ENCODE data around the gene OTUD5.
A peak's percentile ranks its signal among the peaks of the same experiment; 100 is the strongest.
"Not testable (repeated sequence)": the region's sequence is repeated elsewhere in the genome, so short reads cannot be mapped to it uniquely, and the experiment has no call there.

Gene OTUD5

DNA sequence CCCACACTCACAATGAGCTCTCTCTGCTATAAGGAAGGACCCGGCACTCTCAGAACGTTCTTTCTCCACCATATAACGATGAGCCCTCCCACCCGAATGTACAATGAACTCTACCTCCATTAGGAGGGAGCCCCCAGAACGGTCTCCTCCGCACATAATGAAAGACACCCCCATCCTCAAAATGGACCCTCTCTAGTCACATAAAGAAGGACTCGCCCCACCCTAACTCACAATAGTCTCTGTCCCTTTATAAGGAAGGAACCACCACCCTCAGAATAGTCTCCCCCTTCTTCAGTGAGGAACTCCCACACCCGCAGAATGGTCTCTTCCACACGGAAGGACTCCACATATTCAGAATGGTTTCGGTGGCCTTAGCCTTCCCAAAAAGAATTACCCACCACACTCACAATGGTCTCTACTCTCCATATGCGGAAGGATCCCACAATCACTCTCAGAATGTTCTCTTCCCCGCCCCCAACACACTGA is 46.4 kb downstream of the OTUD5 start:
- DNase-seq, result no peak

DNA sequence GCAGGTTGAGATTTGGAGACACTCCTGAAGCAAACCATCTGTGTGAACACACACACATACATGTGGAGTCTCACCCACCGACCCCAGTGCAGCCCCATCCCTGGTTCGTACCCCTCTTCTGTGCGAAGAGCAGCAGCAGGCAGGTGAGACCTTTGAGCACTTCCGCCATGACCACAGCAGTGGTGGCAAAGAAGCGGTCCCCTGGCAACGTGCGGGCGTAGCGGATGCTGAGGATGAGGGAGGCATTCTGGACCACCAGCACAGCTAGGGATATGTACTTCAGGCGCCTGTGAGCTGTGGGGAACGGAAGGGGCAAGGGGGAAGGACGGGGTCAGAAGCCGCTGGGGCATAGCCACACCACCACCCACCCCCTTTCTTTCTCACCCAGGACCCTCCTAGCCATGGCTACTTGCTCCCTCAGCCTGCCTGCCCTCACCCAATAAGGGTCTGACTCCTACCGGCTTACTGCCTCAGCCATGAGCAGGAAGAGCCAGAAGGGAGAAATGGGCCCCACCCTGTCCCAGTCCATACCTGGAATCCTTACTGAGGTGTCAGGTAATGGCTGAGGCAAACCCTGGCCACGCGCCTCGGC is 47.6 kb downstream of the OTUD5 start:
- DNase-seq, result no peak

DNA sequence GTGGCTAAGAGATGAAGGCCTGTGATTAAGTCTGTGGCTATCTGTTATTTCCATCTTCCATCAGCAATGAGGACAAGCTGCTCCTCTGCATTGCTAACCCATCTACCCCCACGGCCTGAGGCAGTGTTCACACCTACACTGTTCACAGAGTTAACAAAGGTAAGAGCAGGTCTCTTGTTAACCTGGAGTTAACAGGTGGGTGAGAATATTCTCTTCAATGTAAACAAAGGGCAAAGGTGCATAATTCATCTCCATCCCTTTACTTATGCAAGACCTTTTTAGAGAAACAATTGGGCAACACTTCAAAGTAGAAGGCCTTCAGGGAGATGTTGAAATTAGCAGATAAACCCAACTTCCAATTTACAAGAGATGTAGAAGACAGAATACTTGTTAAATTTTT is 48.8 kb downstream of the OTUD5 start:
- no peak for DNase-seq

- no peak for DNase-seq
Observed at GRCh38 chrX:48905090-48905790, 52.2 kb downstream of the OTUD5 start.

- no peak for DNase-seq
Observed at GRCh38 chrX:48904626-48905025, 52.8 kb downstream of the OTUD5 start.

- DNase-seq, result no peak
Observed at GRCh38 chrX:48904180-48904579, 53.2 kb downstream of the OTUD5 start.

DNA sequence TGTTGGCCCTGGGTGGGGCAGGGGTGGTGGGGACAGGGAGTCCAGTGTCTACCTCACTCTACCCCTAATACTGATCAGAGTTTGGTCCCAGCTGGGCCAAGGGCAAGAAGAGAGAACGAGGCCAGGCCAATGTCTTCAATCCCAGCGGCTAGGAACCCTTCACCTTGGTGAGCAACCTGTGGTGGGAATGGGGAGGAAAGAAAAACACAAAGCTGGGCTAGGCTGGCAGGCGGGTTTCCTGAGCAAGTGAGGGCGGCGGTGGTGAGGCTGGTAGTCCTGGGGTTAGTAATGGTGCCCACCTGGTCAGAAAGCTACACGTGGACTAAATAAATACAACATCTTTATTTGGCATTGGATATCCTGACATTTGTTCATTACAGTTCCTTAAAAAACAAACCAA is 54.1 kb downstream of the OTUD5 start:
- no peak for DNase-seq

GRCh38 chrX:48902776-48903175 is 54.6 kb downstream of the OTUD5 start:
- no peak for DNase-seq

GRCh38 chrX:48902135-48902534 is 55.3 kb downstream of the OTUD5 start:
- no peak for DNase-seq

DNA sequence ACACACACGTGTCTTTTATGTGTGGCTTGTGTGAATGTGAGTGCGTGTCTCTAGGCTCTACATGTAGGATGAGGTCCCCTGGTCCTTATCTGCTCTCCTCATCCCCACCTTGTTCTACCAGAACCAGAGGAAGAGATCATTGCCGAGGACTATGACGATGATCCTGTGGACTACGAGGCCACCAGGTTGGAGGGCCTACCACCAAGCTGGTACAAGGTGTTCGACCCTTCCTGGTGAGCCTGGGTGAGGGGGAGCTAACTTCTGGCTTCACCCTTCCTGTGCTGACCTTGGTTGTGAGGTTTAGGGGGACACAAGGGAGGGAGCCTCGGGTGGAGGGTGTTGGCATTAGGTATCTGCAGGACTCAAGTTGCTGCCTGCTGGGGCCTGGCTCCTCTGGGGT is 56.3 kb downstream of the OTUD5 start:
- no peak for DNase-seq

DNA sequence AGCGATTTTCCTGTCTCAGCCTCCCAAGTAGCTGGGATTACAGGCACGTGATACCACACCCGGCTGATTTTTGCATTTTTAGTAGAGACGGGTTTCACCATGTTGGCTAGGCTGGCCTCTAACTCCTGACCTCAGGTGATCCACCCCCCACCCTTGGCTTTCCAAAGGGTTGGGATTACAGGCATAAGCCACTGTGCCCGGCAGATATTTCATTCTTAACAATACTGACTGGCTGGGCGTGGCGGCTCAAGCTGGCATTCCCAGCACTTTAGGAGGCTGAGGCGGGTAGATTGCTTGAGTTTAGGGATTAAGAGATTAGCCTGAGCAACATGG is 58.4 kb downstream of the OTUD5 start:
- DNase-seq, result no peak

DNA sequence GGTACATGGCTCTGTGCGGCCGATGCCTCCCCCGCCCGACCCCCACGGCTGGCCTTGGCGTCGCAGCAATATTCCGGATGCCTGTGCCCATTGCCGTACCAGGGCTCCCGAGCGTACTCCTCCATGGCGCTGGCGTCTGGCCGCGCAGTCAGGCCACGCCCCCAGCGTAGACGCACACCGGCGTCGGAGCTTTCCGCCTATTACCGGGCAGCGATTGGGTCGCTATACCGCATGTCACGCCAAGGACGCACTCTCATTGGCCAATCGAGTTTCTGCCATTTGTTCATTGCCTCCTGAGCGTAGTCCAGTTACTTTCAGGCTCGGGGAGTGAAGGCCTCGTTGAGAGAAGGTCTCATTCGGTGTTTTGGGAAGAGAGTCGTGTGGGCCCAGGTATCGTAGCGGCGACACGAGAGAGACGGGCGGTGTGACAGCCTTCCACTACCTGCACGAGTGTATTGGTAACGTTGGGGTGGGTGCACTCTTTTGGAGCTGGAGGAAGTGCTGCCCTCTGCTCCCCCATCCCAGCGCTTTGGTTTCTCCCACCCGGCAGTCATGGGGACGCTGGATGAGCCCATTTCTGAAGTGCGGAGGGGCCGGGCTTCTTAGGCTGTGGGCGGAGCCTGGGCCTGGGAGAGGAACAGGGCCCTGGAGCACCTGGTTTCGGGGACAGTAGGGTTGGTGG is 59.6 kb downstream of the OTUD5 start, which contains the start of the genes PQBP1 and TIMM17B:
Gene PQBP1 (plus strand): TSS at position 306 of the 682 bp plus-strand sequence. CDS start 580 bp downstream, outside the sequence.
Gene TIMM17B (minus strand): TSS at position 144 of the 682 bp plus-strand sequence. CDS start 19 bp downstream, at position 125.
- peak; percentile 84 for DNase-seq

DNA sequence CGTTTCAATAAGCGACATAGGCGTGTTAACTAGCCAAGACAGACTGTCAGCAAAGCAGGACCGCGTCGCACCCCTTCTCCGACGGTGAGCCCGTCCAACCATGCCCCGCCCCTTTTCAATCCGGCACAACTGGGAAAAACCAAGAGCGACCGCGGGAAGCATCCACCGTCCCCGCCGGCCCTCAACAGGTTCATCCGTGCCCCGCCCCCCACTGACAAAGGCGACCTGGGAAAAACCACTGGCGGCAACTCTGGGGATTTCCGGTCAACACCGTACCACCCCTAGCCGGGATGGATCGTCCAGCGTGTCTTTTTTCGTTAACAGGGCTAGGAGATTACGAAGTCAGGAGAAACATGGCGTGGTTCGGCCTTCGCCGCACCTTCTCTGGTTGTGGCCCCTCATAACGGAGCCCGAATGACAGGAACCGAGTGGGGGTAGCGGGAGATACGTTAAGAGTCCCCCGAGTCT is 60.2 kb downstream of the OTUD5 start:
- peak; percentile 70 for DNase-seq

GRCh38 chrX:48896611-48897011 is 60.8 kb downstream of the OTUD5 start:
- no peak for DNase-seq

- no peak for DNase-seq
Observed at GRCh38 chrX:48894891-48895290, 62.5 kb downstream of the OTUD5 start.

DNA sequence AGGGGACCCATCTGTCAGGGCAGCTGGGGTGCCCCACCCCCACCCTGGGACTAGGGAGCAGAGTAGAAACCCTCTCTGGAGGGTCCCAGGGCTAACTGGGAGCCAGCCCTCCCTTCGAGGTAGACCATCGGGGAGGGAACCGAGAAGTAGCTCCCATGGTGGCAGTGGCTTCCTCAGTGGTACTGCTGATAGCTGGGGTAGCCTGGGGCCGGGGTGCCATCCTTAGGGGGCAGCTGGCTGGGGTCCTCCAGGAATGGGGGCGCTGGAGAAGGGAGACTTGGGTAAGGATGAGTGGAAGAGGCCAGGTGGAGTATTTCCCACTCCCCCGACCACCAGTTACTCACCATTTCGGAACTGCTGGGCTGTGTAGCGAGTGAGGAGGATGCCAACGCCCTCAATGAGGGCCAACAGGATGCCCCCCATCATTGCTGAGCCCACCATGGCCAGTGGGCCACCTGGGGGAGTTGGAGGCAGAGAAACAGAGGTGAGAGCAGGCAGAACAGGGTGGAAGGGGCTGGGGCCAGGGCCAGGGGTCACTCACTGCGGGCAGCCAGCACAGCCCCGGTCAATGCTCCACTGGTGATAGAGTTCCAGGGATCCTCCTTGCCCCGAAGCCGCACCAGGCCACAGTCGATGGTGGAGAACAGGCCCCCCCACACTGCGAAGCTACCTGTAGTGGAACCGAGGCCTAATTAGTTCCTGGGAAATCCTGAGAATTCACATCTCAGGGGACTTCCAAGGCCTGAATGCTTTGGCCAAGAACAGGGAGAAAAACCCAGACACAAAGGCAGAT is 63.7 kb downstream of the OTUD5 start:
- no peak for DNase-seq

DNA sequence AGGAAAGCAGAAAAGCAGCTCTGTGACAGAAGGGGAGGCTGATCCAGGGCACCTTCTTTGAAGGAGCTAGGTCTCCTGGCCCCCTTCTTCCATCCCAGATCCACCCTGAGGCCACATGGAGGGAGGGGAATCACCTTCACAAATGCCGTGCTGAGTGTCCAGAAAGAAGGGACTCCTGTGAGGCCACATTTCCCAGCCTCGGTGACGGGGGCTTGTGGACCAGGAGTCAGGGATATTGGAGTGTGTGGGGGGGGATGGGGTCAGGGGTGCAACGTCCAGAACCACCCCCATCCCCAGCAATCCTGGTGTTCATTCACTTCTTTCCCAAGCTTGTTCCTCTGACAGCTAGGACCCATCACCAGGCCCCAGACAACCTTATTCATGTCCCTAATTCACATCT is 64.5 kb downstream of the OTUD5 start:
- DNase-seq, result no peak

- peak; percentile 74 to 77 for DNase-seq
Observed at GRCh38 chrX:48891402-48892288, 65.8 kb downstream of the OTUD5 start.

DNA sequence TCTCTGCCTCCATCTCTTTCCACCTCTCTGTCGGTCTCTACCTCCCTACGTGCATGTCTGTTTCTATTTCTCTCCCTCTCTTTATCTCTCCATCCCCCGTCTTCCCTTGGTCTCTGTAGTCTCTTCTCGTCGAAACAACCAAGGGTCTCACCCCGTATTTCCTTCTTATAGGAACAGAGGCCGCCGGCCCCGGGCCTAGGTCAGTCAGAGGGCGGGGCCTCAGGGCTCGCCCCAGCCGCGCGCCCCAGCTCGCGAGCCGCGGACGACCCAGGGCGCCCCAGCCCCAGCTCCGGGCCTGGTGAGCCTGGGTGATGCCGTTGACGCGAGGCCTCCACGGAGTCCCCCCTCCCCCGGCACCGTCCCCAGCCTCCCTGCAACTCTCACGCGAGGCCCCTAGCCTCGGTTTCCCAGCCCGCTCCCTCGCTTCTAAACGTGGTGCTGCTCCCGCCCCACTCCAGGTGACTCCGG is 66.4 kb downstream of the OTUD5 start:
- peak; percentile 32 to 34 for DNase-seq

DNA sequence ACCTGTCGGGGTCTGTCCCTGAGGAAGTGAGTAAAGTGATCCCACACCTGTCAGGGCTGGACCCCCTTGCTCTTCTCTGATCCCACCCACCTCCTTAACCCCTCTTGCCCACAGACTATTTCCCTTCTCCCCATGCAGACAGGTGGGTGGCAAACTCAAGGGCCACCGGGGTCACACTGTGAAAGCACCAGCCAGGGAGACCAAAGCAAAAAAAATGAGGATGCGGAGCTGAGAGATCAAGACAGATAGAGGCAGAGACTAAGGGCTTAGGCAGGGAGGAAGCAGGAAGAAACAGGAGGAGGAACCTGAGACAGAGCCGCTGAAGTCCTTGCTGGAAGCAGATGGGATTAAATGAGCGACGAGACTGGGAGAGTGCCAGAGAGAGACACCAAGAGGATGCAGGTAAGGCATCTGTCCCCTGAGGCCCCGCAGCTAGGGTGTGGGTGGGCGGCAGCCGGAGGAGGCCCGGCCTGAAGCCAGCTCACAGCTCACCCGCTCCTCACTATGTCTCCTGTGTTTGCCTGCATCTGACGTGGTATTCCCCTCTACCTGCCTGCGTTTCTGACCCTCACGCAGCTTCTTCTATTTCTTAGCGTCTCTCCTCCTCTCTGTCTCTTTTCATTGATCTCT is 67.0 kb downstream of the OTUD5 start:
- peak in 1 of 2 donors; percentile 25 for DNase-seq

DNA sequence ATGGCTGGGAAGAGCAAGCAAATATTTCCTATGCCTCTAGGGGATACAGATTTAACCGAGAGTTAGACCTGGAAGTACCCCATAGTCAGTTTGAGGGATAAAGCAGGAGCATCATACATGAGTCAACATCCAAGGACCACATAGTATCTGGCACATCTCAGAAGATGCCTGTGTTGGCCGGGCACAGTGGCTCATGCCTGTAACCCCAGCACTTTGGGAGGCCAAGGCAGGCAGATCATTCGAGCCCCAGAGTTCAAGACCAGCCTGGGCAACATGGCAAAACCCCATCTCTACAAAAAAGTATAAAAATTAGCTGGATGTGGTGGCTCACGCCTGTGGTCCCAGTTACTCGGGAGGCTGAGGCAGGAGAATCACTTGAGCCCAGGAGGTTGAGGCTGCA is 70.8 kb downstream of the OTUD5 start:
- DNase-seq, result not testable (repeated sequence)
